SJCRH30 (cell line): ENCODE measurements around the gene KCNMA1. TPM values are rescaled to one million over a fixed set of nuclear protein-coding genes. Genes with fewer than 3 reads are reported as not detected.

ENCODE experiments used
- DNase-seq, 2 experiments: peaks; one replicate each; pipeline ENCODE4 v3.0.0-alpha.2; 2015 to 2020
- H3K27ac ChIP-seq: fragments of 250-450 bp; sonication (Bioruptor Pico); 2 replicates; pipeline ENCODE4 v1.5.1; 2020; ENCODE audit warnings: mild to moderate bottlenecking, moderate library complexity
- H3K27me3 ChIP-seq: fragments of 250-450 bp; sonication (Bioruptor Pico); 2 replicates; pipeline ENCODE4 v1.5.1; 2020; ENCODE audit warnings: mild to moderate bottlenecking, moderate library complexity
- H3K36me3 ChIP-seq: fragments of 250-450 bp; sonication (Bioruptor Pico); 2 replicates; pipeline ENCODE4 v1.5.1; 2020; ENCODE audit warnings: mild to moderate bottlenecking, moderate library complexity
- H3K4me1 ChIP-seq: fragments of 250-450 bp; sonication (Bioruptor Pico); 2 replicates; pipeline ENCODE4 v1.5.1; 2020; ENCODE audit warnings: mild to moderate bottlenecking, moderate library complexity
- H3K4me3 ChIP-seq: fragments of 250-450 bp; sonication (Bioruptor Pico); 2 replicates; pipeline ENCODE4 v1.5.1; 2020; ENCODE audit warnings: mild to moderate bottlenecking, moderate library complexity
- H3K9me3 ChIP-seq: fragments of 250-450 bp; sonication (Bioruptor Pico); replicated peaks from 2 replicates; pipeline ENCODE4 v1.5.1; 2020; ENCODE audit warnings: mild to moderate bottlenecking, moderate library complexity
- total RNA-seq: library from RNA; depleted of rRNA; stranded (reverse); fragments of >200 nt; shearing (Covaris generic); gene quantifications from 2 replicates; pipeline ENCODE4 v1.2.3, GENCODE V29; 2014

The KCNMA1 gene
- total RNA-seq, 1 experiment from 2014 or later: 0.69 TPM

GRCh38 chr10:77077316-77077945 is 560.2 kb downstream of the KCNMA1 start:
- Histone ChIP-seq H3K27ac (no peak overlapping the region), H3K36me3 (no peaks in the 10 kb centered on the region), H3K4me3 (no peak overlapping the region), H3K4me1 (no peaks in the 10 kb centered on the region), H3K27me3 (peaks cover 6% of the 10 kb centered on the region; the same call in 1 of the 2 replicates), H3K9me3 (no peaks in the 10 kb centered on the region)
- DNase-seq: no peak

GRCh38 chr10:77075926-77076325 is 561.7 kb downstream of the KCNMA1 start:
- no peak overlapping the region for H3K4me3 ChIP-seq
- H3K9me3 ChIP-seq: no peaks in the 10 kb centered on the region
- H3K4me1 ChIP-seq: no peaks in the 10 kb centered on the region
- no peak overlapping the region for H3K27ac ChIP-seq
- DNase-seq: no peak
- H3K36me3 ChIP-seq: no peaks in the 10 kb centered on the region
- peaks cover 9% of the 10 kb centered on the region; the same call in 1 of the 2 replicates for H3K27me3 ChIP-seq

- Histone ChIP-seq H3K27ac (no peak overlapping the region), H3K27me3 (peaks cover 11% of the 10 kb centered on the region; the same call in 1 of the 2 replicates), H3K4me3 (no peak overlapping the region), H3K9me3 (no peaks in the 10 kb centered on the region), H3K36me3 (no peaks in the 10 kb centered on the region), H3K4me1 (no peaks in the 10 kb centered on the region)
- no peak for DNase-seq
Observed at GRCh38 chr10:77074104-77074624, 563.4 kb downstream of the KCNMA1 start.

- Histone ChIP-seq H3K27me3 (peaks cover 11% of the 10 kb centered on the region; the same call in 1 of the 2 replicates), H3K27ac (no peak overlapping the region), H3K4me1 (no peaks in the 10 kb centered on the region), H3K36me3 (no peaks in the 10 kb centered on the region), H3K4me3 (no peak overlapping the region), H3K9me3 (no peaks in the 10 kb centered on the region)
- no peak for DNase-seq
Observed at GRCh38 chr10:77073663-77073960, 564.0 kb downstream of the KCNMA1 start.

GRCh38 chr10:77072836-77073662 is 564.6 kb downstream of the KCNMA1 start:
- no peak for DNase-seq
- Histone ChIP-seq H3K9me3 (no peaks in the 10 kb centered on the region), H3K4me3 (no peak overlapping the region), H3K27me3 (peaks cover 11% of the 10 kb centered on the region; the same call in 1 of the 2 replicates), H3K27ac (no peak overlapping the region), H3K4me1 (no peaks in the 10 kb centered on the region), H3K36me3 (no peaks in the 10 kb centered on the region)

GRCh38 chr10:77072361-77072835 is 565.2 kb downstream of the KCNMA1 start:
- no peaks in the 10 kb centered on the region for H3K36me3 ChIP-seq
- peaks cover 11% of the 10 kb centered on the region; the same call in 1 of the 2 replicates for H3K27me3 ChIP-seq
- H3K27ac ChIP-seq: no peak overlapping the region
- DNase-seq: no peak
- H3K4me3 ChIP-seq: no peak overlapping the region
- H3K4me1 ChIP-seq: no peaks in the 10 kb centered on the region
- H3K9me3 ChIP-seq: no peaks in the 10 kb centered on the region

- Histone ChIP-seq H3K4me3 (no peak overlapping the region), H3K4me1 (no peaks in the 10 kb centered on the region), H3K36me3 (no peaks in the 10 kb centered on the region), H3K27me3 (peaks cover 7% of the 10 kb centered on the region; the same call in 1 of the 2 replicates), H3K9me3 (no peaks in the 10 kb centered on the region), H3K27ac (no peak overlapping the region)
- DNase-seq: no peak
Observed at GRCh38 chr10:77071956-77072355, 565.7 kb downstream of the KCNMA1 start.

- Histone ChIP-seq H3K27ac (no peak overlapping the region), H3K27me3 (peaks cover 5% of the 10 kb centered on the region; the same call in 1 of the 2 replicates), H3K36me3 (no peaks in the 10 kb centered on the region), H3K4me1 (no peaks in the 10 kb centered on the region), H3K4me3 (no peak overlapping the region), H3K9me3 (no peaks in the 10 kb centered on the region)
- no peak for DNase-seq
Observed at GRCh38 chr10:77071001-77071511, 566.6 kb downstream of the KCNMA1 start.

- Histone ChIP-seq H3K4me3 (no peak overlapping the region), H3K27ac (no peak overlapping the region), H3K4me1 (no peaks in the 10 kb centered on the region), H3K36me3 (no peaks in the 10 kb centered on the region), H3K27me3 (peaks cover 5% of the 10 kb centered on the region; the same call in 1 of the 2 replicates), H3K9me3 (no peaks in the 10 kb centered on the region)
- no peak for DNase-seq
Observed at GRCh38 chr10:77070346-77070745, 567.3 kb downstream of the KCNMA1 start.

GRCh38 chr10:77068969-77069368 is 568.6 kb downstream of the KCNMA1 start:
- Histone ChIP-seq H3K27me3 (peaks cover 5% of the 10 kb centered on the region; the same call in 1 of the 2 replicates), H3K27ac (no peak overlapping the region), H3K36me3 (no peaks in the 10 kb centered on the region), H3K9me3 (no peaks in the 10 kb centered on the region), H3K4me3 (no peak overlapping the region), H3K4me1 (no peaks in the 10 kb centered on the region)
- no peak for DNase-seq

- H3K4me3 ChIP-seq: no peak overlapping the region
- no peaks in the 10 kb centered on the region for H3K36me3 ChIP-seq
- no peak for DNase-seq
- H3K9me3 ChIP-seq: no peaks in the 10 kb centered on the region
- no peaks in the 10 kb centered on the region for H3K4me1 ChIP-seq
- H3K27me3 ChIP-seq: peaks cover 5% of the 10 kb centered on the region; the same call in 1 of the 2 replicates
- H3K27ac ChIP-seq: no peak overlapping the region
Observed at GRCh38 chr10:77068272-77068671, 569.3 kb downstream of the KCNMA1 start.

- H3K36me3 ChIP-seq: no peaks in the 10 kb centered on the region
- DNase-seq: no peak
- H3K9me3 ChIP-seq: no peaks in the 10 kb centered on the region
- H3K4me3 ChIP-seq: no peak overlapping the region
- H3K4me1 ChIP-seq: no peaks in the 10 kb centered on the region
- H3K27ac ChIP-seq: no peak overlapping the region
- no peaks in the 10 kb centered on the region for H3K27me3 ChIP-seq
Observed at GRCh38 chr10:77062381-77062780, 575.2 kb downstream of the KCNMA1 start.

- Histone ChIP-seq H3K4me3 (no peak overlapping the region), H3K36me3 (no peaks in the 10 kb centered on the region), H3K27me3 (no peaks in the 10 kb centered on the region), H3K27ac (no peak overlapping the region), H3K9me3 (no peaks in the 10 kb centered on the region), H3K4me1 (no peaks in the 10 kb centered on the region)
- no peak for DNase-seq
Observed at GRCh38 chr10:77060913-77061312, 576.7 kb downstream of the KCNMA1 start.

GRCh38 chr10:77056650-77057049 is 581.0 kb downstream of the KCNMA1 start:
- Histone ChIP-seq H3K4me1 (no peaks in the 10 kb centered on the region), H3K4me3 (no peak overlapping the region)
- no peak for DNase-seq

GRCh38 chr10:77052593-77052992 is 585.0 kb downstream of the KCNMA1 start:
- Histone ChIP-seq H3K27me3 (peaks cover 3% of the 10 kb centered on the region; the same call in 1 of the 2 replicates), H3K27ac (no peak overlapping the region), H3K4me3 (no peak overlapping the region), H3K4me1 (no peaks in the 10 kb centered on the region), H3K36me3 (no peaks in the 10 kb centered on the region), H3K9me3 (no peaks in the 10 kb centered on the region)
- DNase-seq: no peak

More at GRCh38 chr10:77056650-77057049, 581.0 kb downstream of the KCNMA1 start:
- H3K36me3 ChIP-seq: no peaks in the 10 kb centered on the region
- H3K9me3 ChIP-seq: no peaks in the 10 kb centered on the region
- H3K27me3 ChIP-seq: no peaks in the 10 kb centered on the region
- no peak overlapping the region for H3K27ac ChIP-seq
